ENCODE results near the gene FLT1. TPM values are rescaled to one million over a fixed set of nuclear protein-coding genes. Genes with fewer than 3 reads are reported as not detected.

FLT1 gene
- polyA plus RNA-seq, 1 donor (not counting 4 experiments of a cell fraction or from before 2014, with no cell fraction given): 0.01 TPM

GRCh38 chr13:28426381-28426780 is 68.5 kb downstream of the FLT1 start:
- Histone ChIP-seq H3K4me3 (ENCODE audit: control insufficient read depth in 2 of 3, extremely low read depth in 1 of 3, insufficient read depth in 2 of 3, low read depth in 1 of 3, low read length in 3 of 3) (no peak overlapping the region), H3K9me3 (ENCODE audit: control insufficient read depth, low read depth, low read length) (no peaks in the 10 kb centered on the region), H2AFZ (ENCODE audit: control insufficient read depth, low read length) (no peak overlapping the region), H3K27ac (ENCODE audit: control insufficient read depth, insufficient read depth, low read length) (no peak overlapping the region), H3K4me2 (ENCODE audit: control insufficient read depth, extremely low read depth, insufficient read depth, low read depth, low read length) (no peak overlapping the region), H3K9me1 (ENCODE audit: control insufficient read depth, extremely low read depth, insufficient read depth, low read length) (no peaks in the 10 kb centered on the region), H3K27me3 (ENCODE audit: control insufficient read depth, extremely low read depth, insufficient read depth, low read length) (no peaks in the 10 kb centered on the region), H3K79me2 (ENCODE audit: control insufficient read depth, insufficient read depth, low read length) (no peaks in the 10 kb centered on the region), H3K9ac (ENCODE audit: control insufficient read depth, extremely low read depth, insufficient read depth, low read length) (no peak overlapping the region), H4K20me1 (ENCODE audit: control insufficient read depth, extremely low read depth, insufficient read depth, low read length) (no peaks in the 10 kb centered on the region), H3K36me3 (ENCODE audit: control insufficient read depth in 2 of 2, extremely low read depth in 1 of 2, insufficient read depth in 2 of 2, low read length in 2 of 2) (no peaks in the 10 kb centered on the region), H3K4me1 (ENCODE audit: control insufficient read depth, extremely low read depth, insufficient read depth, low read length) (no peaks in the 10 kb centered on the region)
- no peak for TF ChIP-seq EZH2 (IDR thresholded peaks at IDR 0.05; ENCODE audit: low read length)
- no peak for TF ChIP-seq CTCF (optimal IDR thresholded peaks at IDR 0.05 in 1 of 3, IDR thresholded peaks at IDR 0.05 in 1 of 3, conservative IDR thresholded peaks at IDR 0.05 in 1 of 3; ENCODE audit: extremely low read depth in 1 of 3, insufficient read depth in 2 of 3, low read length in 3 of 3)
- no peak for FAIRE-seq
- dilution Hi-C loops (cut with MboI; ENCODE audit: extremely low pct_ligation_motif_present, low sequenced_read_pairs): no loop called here
- no peak for DNase-seq (ENCODE audit: low read depth, low spot score)

- DNase-seq (ENCODE audit: low read depth, low spot score) (no peak), FAIRE-seq (no peak)
- Histone ChIP-seq H3K27ac (ENCODE audit: control insufficient read depth, insufficient read depth, low read length) (no peak overlapping the region), H3K36me3 (ENCODE audit: control insufficient read depth in 2 of 2, extremely low read depth in 1 of 2, insufficient read depth in 2 of 2, low read length in 2 of 2) (no peaks in the 10 kb centered on the region), H3K9me1 (ENCODE audit: control insufficient read depth, extremely low read depth, insufficient read depth, low read length) (no peaks in the 10 kb centered on the region), H3K79me2 (ENCODE audit: control insufficient read depth, insufficient read depth, low read length) (no peaks in the 10 kb centered on the region), H3K9ac (ENCODE audit: control insufficient read depth, extremely low read depth, insufficient read depth, low read length) (no peak overlapping the region), H3K27me3 (ENCODE audit: control insufficient read depth, extremely low read depth, insufficient read depth, low read length) (no peaks in the 10 kb centered on the region), H4K20me1 (ENCODE audit: control insufficient read depth, extremely low read depth, insufficient read depth, low read length) (no peaks in the 10 kb centered on the region), H3K4me3 (ENCODE audit: control insufficient read depth in 2 of 3, extremely low read depth in 1 of 3, insufficient read depth in 2 of 3, low read depth in 1 of 3, low read length in 3 of 3) (no peak overlapping the region), H2AFZ (ENCODE audit: control insufficient read depth, low read length) (no peak overlapping the region), H3K9me3 (ENCODE audit: control insufficient read depth, low read depth, low read length) (no peaks in the 10 kb centered on the region), H3K4me1 (ENCODE audit: control insufficient read depth, extremely low read depth, insufficient read depth, low read length) (no peaks in the 10 kb centered on the region), H3K4me2 (ENCODE audit: control insufficient read depth, extremely low read depth, insufficient read depth, low read depth, low read length) (no peak overlapping the region)
- dilution Hi-C loops (cut with MboI; ENCODE audit: extremely low pct_ligation_motif_present, low sequenced_read_pairs): no loop called here
- TF ChIP-seq CTCF (optimal IDR thresholded peaks at IDR 0.05 in 1 of 3, IDR thresholded peaks at IDR 0.05 in 1 of 3, conservative IDR thresholded peaks at IDR 0.05 in 1 of 3; ENCODE audit: extremely low read depth in 1 of 3, insufficient read depth in 2 of 3, low read length in 3 of 3): no peak
- TF ChIP-seq EZH2 (IDR thresholded peaks at IDR 0.05; ENCODE audit: low read length): no peak
Observed at GRCh38 chr13:28425793-28426192, 69.1 kb downstream of the FLT1 start.
